Immature natural killer cell (primary cell): ENCODE results near the gene FBLN5. TPM values are rescaled to one million over a fixed set of nuclear protein-coding genes. Genes with fewer than 3 reads are reported as not detected.

ENCODE experiments used
- DNase-seq, 3 donors: peaks; one replicate each; pipeline ENCODE4 v3.0.0; 2022; ENCODE audit warnings: mixed read lengths in 1 of 3
- H3K27ac Mint-ChIP-seq, 6 donors: one replicate each; pipeline ENCODE4 v1.8.0; 2020; ENCODE audit warnings: mixed read lengths in 6 of 6, mild to moderate bottlenecking in 5 of 6, inconsistent platforms in 4 of 6, moderate library complexity in 3 of 6
- H3K27me3 Mint-ChIP-seq, 3 donors: one replicate each; pipeline ENCODE4 v1.8.0; 2020 to 2021; ENCODE audit warnings: low read depth in 3 of 3, mild to moderate bottlenecking in 3 of 3, mixed read lengths in 3 of 3, moderate library complexity in 3 of 3, inconsistent platforms in 1 of 3
- H3K36me3 Mint-ChIP-seq, 3 donors: one replicate each; pipeline ENCODE4 v1.8.0; 2020; ENCODE audit warnings: mixed read lengths in 3 of 3, inconsistent platforms in 2 of 3, mild to moderate bottlenecking in 2 of 3
- H3K4me1 Mint-ChIP-seq, 2 donors: one replicate each; pipeline ENCODE4 v1.8.0; 2020; ENCODE audit warnings: inconsistent platforms in 2 of 2, mild to moderate bottlenecking in 2 of 2, mixed read lengths in 2 of 2, moderate library complexity in 1 of 2
- H3K4me3 Mint-ChIP-seq, 5 donors: one replicate each; pipeline ENCODE4 v1.8.0; 2020; ENCODE audit warnings: mild to moderate bottlenecking in 5 of 5, mixed read lengths in 5 of 5, inconsistent platforms in 3 of 5, moderate library complexity in 3 of 5
- H3K9me3 Mint-ChIP-seq, 6 donors: one replicate each; pipeline ENCODE4 v1.8.0; 2020; ENCODE audit warnings: mild to moderate bottlenecking in 6 of 6, mixed read lengths in 6 of 6, inconsistent platforms in 4 of 6, moderate library complexity in 3 of 6
- polyA plus RNA-seq, 3 donors: library from polyadenylated mRNA; unstranded; fragments of 300-500 nt; fragmentation: Illumina TruSeq; gene quantifications; one replicate each; pipeline ENCODE4 v1.2.3, GENCODE V29; 2021

Gene FBLN5
- polyA plus RNA-seq, 3 donors from 2014 or later, result 3.0 to 3.8 (median 3.0) TPM

DNA sequence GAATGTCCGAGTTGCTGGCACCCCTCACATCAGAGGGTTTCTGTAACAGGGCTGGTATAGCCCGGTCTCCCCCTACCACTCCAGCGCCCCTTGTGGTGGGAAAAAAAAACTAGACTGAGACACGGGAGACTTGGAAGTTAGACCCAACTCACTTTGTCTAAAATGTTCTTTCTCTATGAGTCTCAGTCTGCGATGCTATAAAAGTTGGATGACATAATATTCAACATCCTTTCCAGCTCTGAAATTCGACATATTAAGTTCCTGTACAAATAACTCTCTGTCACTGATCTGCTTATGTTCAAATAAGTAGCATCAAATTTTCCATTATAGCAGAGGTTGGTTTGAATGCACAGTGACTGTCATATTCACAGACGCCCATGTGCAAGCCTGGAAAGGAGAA is 54.5 kb downstream of the FBLN5 start:
- Mint-ChIP-seq H3K27ac (no peak overlapping the region), H3K9me3 (no peaks in the 10 kb centered on the region), H3K27me3 (peaks cover 0 to 2% (median 0%) of the 10 kb centered on the region in 3 donors), H3K36me3 (no peaks in the 10 kb centered on the region), H3K4me3 (no peak overlapping the region), H3K4me1 (peaks cover 37 to 50% of the 10 kb centered on the region in 2 donors)
- DNase-seq, result peak in 2 of 3 donors; percentile 26 to 27

DNA sequence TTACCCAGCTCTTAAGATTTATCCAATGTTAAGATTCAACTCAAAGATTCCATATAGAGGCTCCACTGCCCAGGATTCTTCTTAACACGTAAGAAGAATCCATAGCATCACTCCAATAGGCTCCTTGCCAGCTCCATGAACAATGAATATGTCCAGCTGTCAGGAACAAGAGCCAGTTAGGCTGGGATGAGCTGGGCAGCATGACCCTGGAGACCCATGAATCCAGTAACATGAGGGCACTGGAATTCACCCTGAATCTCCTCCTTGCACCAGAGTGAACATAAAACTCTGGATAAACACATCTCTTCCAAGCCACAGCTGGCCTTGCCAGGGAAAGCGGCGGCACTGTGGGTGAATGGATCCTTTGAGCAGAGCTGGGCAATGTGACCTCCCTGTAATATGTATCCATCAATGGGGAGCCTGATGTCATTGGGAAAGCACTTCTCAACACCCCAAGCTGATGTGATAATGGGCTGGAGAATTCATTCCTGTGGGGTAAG is 55.7 kb downstream of the FBLN5 start:
- H3K27me3 Mint-ChIP-seq, result peaks cover 0 to 2% (median 0%) of the 10 kb centered on the region in 3 donors
- peak overlapping the region in 1 of 5 donors; percentile 21 for H3K4me3 Mint-ChIP-seq
- no peak for DNase-seq
- no peaks in the 10 kb centered on the region for H3K9me3 Mint-ChIP-seq
- no peaks in the 10 kb centered on the region for H3K36me3 Mint-ChIP-seq
- H3K4me1 Mint-ChIP-seq, result peaks cover 37 to 50% of the 10 kb centered on the region in 2 donors
- H3K27ac Mint-ChIP-seq, result peak overlapping the region in 2 of 6 donors; percentile 23 to 75

- Mint-ChIP-seq H3K9me3 (no peaks in the 10 kb centered on the region), H3K27me3 (peaks cover 0 to 2% (median 0%) of the 10 kb centered on the region in 3 donors), H3K36me3 (no peaks in the 10 kb centered on the region), H3K4me1 (peaks cover 37 to 50% of the 10 kb centered on the region in 2 donors), H3K4me3 (peak overlapping the region in 1 of 5 donors; percentile 7), H3K27ac (peak overlapping the region in 2 of 6 donors; percentile 16 to 75)
- no peak for DNase-seq
Observed at GRCh38 chr14:91891101-91891500, 56.4 kb downstream of the FBLN5 start.

DNA sequence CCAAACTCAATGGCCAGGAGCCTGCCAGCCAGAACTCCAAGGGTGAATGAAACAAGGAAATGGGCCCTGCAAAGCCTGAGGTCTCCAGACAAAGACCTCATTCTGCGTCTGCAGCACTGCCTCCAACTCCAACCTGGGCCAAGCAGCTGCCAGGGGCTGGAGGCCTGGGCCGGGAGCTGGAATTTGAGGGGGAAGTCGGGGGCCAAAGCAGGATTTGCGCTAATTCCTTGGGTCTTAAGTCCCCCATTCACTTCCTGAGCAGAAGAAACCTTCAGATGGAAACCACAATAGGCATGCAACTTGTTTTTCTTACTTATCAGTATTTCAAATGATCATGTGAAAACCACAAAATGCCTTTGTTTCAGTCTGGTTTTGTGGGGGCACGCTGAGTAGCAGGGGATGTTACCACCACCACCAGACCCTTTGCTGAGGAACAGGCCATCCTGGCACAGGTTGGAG is 57.2 kb downstream of the FBLN5 start:
- DNase-seq, result peak in 2 of 3 donors; percentile 15 to 19
- H3K36me3 Mint-ChIP-seq, result no peaks in the 10 kb centered on the region
- H3K9me3 Mint-ChIP-seq, result no peaks in the 10 kb centered on the region
- peak overlapping the region in 5 of 6 donors; percentile 20 to 84 (median 66) for H3K27ac Mint-ChIP-seq
- peaks cover 0 to 2% (median 0%) of the 10 kb centered on the region in 3 donors for H3K27me3 Mint-ChIP-seq
- H3K4me1 Mint-ChIP-seq, result peaks cover 37 to 50% of the 10 kb centered on the region in 2 donors
- peak overlapping the region in 4 of 5 donors; percentile 4 to 72 (median 57) for H3K4me3 Mint-ChIP-seq

DNA sequence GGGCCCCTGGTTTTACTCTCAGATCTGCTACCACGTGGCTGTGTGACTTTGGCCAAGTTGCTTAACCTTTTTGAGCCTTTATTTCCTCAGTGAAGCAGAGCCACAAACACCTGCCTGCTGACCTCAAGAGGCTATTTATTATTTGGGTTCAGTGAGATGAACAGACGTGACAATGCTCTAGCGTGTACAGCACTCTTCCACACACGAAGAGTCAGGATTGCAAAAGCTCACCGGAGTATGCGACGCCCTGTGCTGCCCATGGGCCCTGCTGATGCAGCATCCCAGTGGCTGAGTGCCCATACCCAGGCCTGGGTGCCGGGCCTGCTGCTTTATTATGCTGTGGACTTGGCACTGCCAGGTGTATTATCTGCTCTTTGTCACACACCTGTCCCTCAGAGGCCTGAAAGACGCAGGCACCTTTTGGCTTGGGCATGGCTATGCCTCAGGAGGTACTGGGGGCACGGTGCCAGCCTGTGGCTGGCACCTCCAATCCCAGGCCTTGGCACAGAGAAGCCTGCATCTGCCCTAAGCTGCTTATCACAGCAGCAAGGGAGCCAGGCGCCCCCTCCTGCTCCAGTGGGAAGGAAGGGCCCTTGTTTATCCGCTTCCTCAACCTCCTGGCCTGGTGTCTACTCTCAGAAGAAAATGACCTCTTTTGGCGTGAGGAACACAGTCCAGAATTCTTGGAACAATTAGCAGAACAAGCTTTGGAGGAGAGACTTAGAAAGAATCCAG is 57.9 kb downstream of the FBLN5 start:
- H3K4me1 Mint-ChIP-seq, result peaks cover 37 to 51% of the 10 kb centered on the region in 2 donors
- no peaks in the 10 kb centered on the region for H3K9me3 Mint-ChIP-seq
- peaks cover 0 to 2% (median 0%) of the 10 kb centered on the region in 3 donors for H3K27me3 Mint-ChIP-seq
- H3K27ac Mint-ChIP-seq, result peak overlapping the region in 3 of 6 donors; percentile 36 to 84 (median 74)
- no peak for DNase-seq
- H3K4me3 Mint-ChIP-seq, result peak overlapping the region in 2 of 5 donors; percentile 11 to 72
- no peaks in the 10 kb centered on the region for H3K36me3 Mint-ChIP-seq

DNA sequence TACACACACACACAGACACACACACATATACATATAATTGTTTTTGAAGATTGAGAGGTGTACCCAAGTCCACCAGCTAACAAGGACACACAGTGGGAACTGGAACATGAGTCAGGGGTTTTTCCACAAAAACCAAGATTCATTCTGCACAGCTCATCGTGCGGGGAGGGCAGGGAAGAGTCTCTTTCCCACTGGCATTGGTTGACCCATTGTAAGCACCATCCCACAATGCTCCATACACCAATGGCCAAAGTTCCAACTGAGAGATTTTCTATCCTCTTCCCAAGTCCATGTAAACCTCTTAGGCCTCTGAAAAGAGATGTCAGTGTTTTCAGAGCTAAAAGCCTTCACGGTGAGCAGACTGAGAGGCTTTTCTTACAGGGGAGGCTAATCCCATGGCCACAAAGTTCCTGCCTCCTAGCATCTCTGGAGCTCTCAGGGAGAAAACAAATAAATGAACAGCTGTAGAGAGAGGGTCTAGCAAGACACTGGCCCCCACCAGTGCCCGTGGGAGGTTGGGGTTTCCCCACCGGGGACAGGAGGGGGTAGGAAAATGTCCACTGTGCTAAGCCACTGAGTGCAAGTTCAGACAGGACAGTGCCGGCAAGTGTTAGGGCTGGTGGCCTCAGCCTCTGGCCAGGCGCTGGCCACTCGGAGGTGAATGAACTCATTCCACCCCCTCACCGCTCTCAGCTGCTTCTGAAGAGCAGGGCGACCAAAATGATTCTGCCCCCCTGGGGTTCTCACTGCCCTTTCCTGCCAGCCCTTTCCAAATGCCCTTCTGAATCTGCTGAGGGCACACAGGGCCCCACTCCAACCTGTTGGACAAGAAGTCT is 58.6 kb downstream of the FBLN5 start:
- Mint-ChIP-seq H3K9me3 (no peaks in the 10 kb centered on the region), H3K4me1 (peaks cover 37 to 55% of the 10 kb centered on the region in 2 donors), H3K27me3 (peaks cover 0 to 2% (median 0%) of the 10 kb centered on the region in 3 donors), H3K4me3 (no peak overlapping the region), H3K36me3 (no peaks in the 10 kb centered on the region), H3K27ac (no peak overlapping the region)
- DNase-seq, result no peak

GRCh38 chr14:91886961-91887360 is 60.5 kb downstream of the FBLN5 start:
- Mint-ChIP-seq H3K4me3 (no peak overlapping the region), H3K4me1 (peaks cover 32 to 41% of the 10 kb centered on the region in 2 donors), H3K9me3 (no peaks in the 10 kb centered on the region), H3K27ac (no peak overlapping the region), H3K36me3 (no peaks in the 10 kb centered on the region), H3K27me3 (peaks cover 0 to 2% (median 2%) of the 10 kb centered on the region in 3 donors)
- no peak for DNase-seq

DNA sequence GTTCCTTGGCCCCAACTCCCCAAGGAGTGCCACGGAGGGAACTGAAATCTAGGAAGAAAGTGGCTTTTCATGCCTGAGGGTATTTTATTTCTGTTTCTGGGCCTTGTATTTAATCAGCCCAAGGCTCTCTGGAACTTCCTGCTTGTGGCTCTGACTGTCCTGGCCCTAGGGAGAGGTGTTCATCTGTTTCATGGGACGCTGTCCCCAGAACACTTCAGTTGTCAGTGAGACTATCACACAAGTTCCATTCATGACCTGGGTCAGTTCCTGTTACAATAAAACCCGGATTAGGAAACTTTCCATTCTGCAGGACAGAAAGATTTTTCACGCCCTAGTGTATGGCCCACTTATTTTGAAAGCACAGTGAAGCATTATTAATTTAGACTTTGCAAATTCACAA is 61.7 kb downstream of the FBLN5 start:
- Mint-ChIP-seq H3K36me3 (no peaks in the 10 kb centered on the region), H3K27ac (no peak overlapping the region)

DNA sequence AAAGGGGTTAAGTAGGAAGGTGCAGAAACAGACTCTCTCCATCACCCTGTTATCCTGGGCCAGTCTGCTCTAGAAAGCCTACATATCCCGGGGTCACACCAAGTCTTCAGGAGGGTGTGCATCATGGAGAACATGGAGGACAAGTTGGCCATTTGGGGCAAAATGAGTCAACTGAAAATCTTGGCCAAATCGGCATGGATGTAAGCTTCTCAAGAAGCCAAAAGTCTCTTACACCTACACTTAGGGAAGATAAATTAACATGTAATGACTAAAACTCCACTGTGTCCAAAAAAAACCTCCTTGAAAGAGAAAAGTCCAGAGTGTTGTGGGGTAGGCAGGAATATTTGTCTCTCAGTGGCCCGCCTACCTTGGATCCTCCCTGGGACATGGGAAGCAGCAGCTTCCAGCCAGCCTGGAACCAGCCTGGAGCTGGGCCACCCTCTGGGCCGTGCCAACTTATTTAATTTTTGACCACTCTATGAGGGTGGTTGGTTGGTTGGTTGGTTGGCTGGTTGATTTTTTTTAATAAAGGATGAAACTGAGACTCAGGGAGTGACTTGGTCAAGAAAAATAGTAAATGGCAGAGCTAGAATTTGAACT is 62.3 kb downstream of the FBLN5 start:
- peaks cover 0 to 4% (median 2%) of the 10 kb centered on the region in 3 donors for H3K27me3 Mint-ChIP-seq

More for the DNA sequence above, 61.7 kb downstream of the FBLN5 start:
- no peak overlapping the region for H3K4me3 Mint-ChIP-seq
- no peaks in the 10 kb centered on the region for H3K9me3 Mint-ChIP-seq
- peaks cover 0 to 4% (median 2%) of the 10 kb centered on the region in 3 donors for H3K27me3 Mint-ChIP-seq
- peaks cover 27 to 31% of the 10 kb centered on the region in 2 donors for H3K4me1 Mint-ChIP-seq
- no peak for DNase-seq

DNA sequence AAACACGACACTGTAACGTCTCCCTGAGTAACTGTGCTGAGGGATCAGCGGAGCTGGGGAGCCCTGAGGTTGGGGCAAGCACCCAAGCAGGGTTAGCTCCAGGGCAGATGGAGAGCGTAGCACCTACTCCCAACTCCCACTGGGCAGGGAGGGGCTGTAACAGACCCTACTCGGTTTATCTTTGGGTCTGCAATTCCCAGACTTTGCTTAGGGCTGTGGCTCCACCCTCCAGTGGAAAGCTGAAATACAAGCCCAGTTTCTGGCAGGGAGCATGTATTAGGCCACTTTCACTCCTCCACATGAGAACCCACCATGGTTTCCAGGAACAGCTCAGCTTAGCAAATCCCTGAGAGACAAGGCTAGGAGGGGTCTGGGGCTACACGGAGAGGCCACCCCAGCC is 62.8 kb downstream of the FBLN5 start:
- peaks cover 0 to 4% (median 2%) of the 10 kb centered on the region in 3 donors for H3K27me3 Mint-ChIP-seq
- H3K9me3 Mint-ChIP-seq, result no peaks in the 10 kb centered on the region
- peak overlapping the region in 1 of 6 donors; percentile 7 for H3K27ac Mint-ChIP-seq
- H3K4me1 Mint-ChIP-seq, result peaks cover 19% of the 10 kb centered on the region in 2 donors
- H3K36me3 Mint-ChIP-seq, result no peaks in the 10 kb centered on the region
- H3K4me3 Mint-ChIP-seq, result no peak overlapping the region
- DNase-seq, result no peak

More for the DNA sequence above, 62.3 kb downstream of the FBLN5 start:
- Mint-ChIP-seq H3K4me3 (no peak overlapping the region), H3K4me1 (peaks cover 25% of the 10 kb centered on the region in 2 donors), H3K36me3 (no peaks in the 10 kb centered on the region), H3K9me3 (no peaks in the 10 kb centered on the region), H3K27ac (no peak overlapping the region)
- no peak for DNase-seq

DNA sequence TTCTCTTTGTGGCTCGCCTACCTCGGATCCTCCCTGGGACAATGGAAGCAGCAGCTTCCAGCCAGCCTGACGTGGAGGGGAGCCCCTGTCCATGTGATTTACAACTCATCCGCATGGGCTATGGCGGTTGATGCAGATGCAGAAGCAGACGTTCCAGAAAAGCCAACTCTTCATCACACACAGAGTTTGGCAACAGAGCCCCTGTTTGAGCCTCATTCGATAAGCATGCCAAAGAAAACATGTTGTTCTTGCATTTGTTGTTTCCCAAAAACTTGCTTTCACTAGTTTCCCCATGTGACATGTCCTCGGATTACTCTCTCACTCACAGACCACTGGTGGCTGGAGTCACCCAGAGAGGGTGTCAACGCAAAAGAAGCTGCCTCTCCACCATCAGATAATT is 63.7 kb downstream of the FBLN5 start:
- H3K4me3 Mint-ChIP-seq, result no peak overlapping the region

GRCh38 chr14:91882776-91883175 is 64.7 kb downstream of the FBLN5 start:
- peaks cover 0 to 6% (median 2%) of the 10 kb centered on the region in 3 donors for H3K27me3 Mint-ChIP-seq

More for the DNA sequence above, 63.7 kb downstream of the FBLN5 start:
- Mint-ChIP-seq H3K27ac (no peak overlapping the region), H3K4me1 (peaks cover 10 to 12% of the 10 kb centered on the region in 2 donors), H3K9me3 (no peaks in the 10 kb centered on the region), H3K27me3 (peaks cover 0 to 6% (median 2%) of the 10 kb centered on the region in 3 donors), H3K36me3 (no peaks in the 10 kb centered on the region)
- no peak for DNase-seq

DNA sequence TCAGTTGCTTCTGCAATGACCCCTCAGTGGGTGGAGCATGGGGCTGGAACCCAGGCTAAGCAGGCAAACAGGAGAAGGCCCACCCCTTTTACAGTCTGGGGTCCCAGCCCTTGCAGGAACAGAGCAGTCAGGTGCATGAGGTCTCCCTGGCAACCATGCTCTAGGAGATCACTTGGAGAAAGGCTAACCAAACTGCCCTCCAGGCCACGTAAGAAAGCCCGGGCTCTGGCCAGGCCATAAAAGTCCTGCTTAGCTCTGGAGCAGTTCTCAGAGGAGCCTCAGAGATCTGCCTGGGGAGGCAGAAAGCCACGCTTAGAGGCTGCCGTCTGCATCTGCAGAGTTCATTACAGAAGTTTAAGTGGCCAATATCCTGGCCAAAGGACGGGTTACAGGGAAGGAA is 65.1 kb downstream of the FBLN5 start:
- DNase-seq, result no peak
- H3K27me3 Mint-ChIP-seq, result peaks cover 0 to 6% (median 2%) of the 10 kb centered on the region in 3 donors
- no peak overlapping the region for H3K27ac Mint-ChIP-seq
- H3K4me1 Mint-ChIP-seq, result peaks cover 6 to 10% of the 10 kb centered on the region in 2 donors
- H3K36me3 Mint-ChIP-seq, result no peaks in the 10 kb centered on the region
- no peaks in the 10 kb centered on the region for H3K9me3 Mint-ChIP-seq
- no peak overlapping the region for H3K4me3 Mint-ChIP-seq

More at GRCh38 chr14:91882776-91883175, 64.7 kb downstream of the FBLN5 start:
- peaks cover 6 to 10% of the 10 kb centered on the region in 2 donors for H3K4me1 Mint-ChIP-seq
- no peaks in the 10 kb centered on the region for H3K9me3 Mint-ChIP-seq
- H3K36me3 Mint-ChIP-seq, result no peaks in the 10 kb centered on the region
- H3K4me3 Mint-ChIP-seq, result no peak overlapping the region
- no peak overlapping the region for H3K27ac Mint-ChIP-seq
- DNase-seq, result no peak
